ENCODE results near the gene IDNK.

IDNK gene

DNA sequence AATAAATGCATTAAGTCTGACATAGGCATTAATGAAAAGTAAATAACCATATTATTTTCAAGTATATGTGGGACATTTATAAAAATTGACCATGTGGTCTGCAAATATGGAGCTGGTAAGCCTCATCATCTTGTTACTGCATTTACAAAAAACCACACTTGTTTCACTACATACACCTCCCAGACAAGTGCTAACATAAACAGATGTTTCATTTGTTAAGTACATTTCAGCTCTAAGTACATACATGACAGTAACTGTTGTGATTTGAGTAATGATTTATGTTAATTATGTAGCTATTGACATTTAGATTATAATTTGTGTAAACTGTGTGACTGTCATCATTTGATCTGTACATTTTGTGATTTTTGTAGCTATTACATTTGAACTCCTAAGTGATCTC is 13.9 kb downstream of the IDNK start:
- no peak for DNase-seq

DNA sequence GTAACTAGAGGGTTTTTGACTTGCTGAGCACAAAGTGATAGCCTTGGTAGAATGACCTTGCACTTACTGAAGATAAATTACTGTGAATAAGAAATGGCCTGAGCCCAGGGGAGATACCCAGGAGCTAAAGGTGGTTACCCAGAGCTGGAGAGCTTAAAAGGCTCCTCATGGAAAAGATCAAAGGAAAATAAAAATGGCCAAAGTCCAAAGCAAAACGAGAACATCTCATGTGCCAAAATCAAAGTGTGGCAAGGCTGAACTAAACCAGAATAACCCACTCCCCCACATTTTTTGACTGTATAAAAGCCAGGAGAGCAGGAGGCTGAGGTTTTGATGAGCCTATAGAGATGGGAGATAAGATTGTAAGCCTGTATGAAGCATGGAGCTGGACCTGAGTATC is 14.4 kb downstream of the IDNK start:
- DNase-seq, result no peak

DNA sequence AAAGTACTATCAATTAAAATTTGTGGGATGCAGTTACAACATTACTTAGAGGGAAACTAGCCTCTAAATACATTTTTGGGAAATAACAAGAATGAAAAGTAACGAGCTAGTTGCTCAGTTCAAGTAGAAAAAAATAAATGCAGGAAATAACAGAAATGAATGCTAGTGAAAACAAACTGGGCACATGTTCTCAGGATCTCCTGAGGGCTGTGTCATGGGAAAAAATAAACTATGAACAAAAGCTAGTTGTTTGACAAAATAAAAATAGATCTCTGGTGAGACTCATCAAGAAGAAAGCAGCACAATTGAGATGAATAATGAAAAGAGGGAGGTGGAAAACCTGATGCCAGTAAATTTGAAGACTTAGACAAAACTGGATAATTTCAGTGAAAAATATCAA is 16.3 kb downstream of the IDNK start:
- DNase-seq, result no peak

DNA sequence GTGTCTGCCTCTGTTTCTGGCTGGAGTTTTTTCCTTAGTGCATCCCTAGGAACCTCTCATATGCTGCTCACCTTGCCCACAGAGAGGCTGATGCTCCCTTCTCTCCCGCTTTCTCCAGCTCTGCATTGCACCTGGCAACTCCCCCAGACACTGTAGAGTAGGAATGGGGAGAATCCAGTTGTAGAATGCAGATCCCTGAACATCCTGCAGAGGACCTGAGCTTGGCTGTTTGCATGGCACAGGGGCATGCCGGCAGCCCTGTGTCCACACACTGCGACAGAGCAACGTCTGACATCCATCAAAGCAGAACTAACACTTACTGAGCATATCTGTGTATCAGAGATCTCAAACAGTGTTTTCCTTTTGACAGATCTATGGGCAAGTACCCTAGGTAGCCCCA is 19.9 kb downstream of the IDNK start:
- no peak for DNase-seq

DNA sequence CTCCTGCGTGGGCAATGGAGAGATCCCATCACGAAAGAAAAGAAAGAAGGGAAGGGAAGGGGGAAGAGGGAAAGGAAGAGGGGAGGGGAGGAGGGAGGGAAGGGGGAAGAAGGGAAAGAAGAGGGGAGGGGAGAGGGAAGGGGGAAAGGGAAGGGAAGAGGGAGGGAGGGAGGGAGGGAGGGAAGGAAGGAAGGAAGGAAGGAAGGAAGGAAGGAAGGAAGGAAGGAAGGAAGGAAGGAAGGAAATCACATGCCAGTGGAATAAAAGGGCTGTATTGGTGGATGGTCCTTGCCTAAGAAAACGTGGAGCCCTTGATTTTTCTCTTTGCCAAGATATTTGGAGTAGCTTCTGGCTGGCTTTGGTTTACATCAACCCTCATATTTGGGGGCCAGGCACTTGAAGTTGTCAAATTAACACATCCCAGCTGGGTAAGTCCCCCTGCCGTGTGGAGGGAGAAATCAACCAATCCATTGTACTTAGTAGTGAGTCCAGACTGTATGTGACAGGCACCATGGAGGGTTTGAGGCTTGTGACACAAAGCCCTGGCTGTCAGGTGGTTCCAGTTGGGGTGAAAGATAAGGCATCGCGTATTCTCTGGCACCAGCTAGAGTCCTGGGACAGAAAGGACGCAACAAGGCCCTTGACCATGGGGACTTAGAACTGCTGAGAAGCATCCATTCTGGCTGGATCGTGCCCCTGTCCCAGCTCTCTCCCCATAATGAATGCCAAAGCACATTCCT is 23.7 kb downstream of the IDNK start:
- DNase-seq, result no peak

DNA sequence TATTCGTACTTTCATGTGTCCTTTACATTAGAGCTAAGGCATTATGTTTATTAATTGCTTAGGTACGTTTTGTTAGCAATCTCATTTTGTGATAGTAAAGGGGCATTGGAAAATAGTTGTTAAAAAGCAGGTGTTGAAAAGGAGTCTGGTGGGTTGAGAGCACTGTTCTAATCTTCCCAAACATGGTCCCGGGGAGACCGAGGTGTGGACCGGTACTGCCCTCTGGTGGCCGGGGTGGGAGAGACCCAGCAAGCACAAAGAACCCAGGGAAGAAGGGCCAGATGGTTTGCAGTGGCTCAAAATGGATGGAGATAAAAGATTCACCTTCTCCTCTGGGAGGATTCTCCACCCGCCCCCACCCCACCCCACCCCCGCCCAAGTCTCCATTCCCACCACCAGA is 26.1 kb downstream of the IDNK start:
- DNase-seq, result no peak

DNA sequence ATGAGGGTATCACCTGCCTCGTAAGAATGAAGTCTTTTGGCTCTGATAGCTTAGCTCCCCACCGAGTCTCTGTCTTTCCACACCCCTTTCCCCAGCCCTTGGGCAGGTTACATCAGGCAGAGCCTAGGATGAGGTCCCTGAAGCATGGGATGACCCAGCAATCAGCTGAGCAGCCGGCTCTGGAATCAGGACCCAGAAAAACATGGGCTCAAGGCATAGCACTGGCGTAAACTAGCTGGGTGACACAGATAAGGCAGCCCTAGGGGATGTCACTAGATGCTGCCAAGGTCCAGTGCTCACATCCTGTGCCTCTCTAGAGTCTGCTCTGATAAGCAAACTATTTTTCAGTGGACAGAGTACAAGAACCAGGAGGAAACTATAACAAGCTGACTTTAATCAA is 26.6 kb downstream of the IDNK start:
- DNase-seq, result no peak

DNA sequence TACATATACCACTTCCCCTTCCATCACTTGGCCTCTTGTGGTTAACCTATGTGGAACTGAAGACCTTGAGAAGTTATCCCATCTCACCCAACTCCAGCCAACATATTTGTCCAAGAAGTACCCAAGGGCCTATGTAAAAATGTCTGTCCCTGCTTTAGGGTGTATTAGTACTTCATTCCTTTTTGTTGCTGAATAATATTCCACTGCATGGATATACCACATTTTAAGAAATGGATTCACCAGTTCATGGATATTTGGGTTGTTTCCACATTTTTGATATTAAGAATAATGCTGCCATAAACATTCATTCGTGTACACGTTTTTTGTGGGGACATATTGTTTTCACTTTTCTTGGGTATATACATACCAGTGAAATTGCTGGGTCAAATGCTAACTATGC is 28.6 kb downstream of the IDNK start:
- DNase-seq, result no peak

DNA sequence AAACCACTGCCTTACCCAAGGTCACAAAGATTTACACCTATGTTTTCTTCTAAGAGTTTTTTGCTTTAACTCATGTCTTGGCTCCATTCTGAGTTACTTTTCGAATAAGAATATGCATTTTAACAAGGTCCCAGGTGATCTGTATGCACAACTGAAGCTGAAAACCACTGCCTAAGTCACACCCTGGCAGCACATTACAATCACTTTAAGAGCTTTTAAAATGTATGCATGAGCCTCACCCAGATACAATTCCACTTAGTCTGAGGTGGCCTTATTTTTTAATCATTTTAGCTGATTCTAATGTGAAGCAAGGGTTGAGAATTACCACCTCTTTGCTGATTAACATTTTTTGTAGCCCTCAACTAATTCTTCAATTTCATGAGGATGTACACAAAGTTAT is 29.5 kb downstream of the IDNK start:
- no peak for DNase-seq

DNA sequence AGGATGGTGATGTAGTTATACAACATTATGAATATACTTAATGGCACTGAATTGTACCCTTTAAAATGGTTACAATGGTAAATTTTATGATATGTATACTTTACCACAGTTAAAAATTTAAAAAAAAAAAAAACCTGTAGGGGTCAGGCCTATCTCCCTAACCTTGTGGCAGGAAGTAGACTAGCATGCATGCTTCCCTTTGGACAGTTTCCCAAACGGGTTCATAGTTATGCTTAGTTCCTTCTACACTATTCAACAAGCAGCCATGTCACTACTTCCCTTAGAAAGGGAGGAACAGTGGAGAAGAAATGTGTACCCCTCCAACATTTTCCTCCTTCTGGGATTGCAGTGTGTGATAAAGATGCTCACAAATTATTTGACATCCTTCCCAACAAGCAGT is 32.5 kb downstream of the IDNK start:
- no peak for DNase-seq

DNA sequence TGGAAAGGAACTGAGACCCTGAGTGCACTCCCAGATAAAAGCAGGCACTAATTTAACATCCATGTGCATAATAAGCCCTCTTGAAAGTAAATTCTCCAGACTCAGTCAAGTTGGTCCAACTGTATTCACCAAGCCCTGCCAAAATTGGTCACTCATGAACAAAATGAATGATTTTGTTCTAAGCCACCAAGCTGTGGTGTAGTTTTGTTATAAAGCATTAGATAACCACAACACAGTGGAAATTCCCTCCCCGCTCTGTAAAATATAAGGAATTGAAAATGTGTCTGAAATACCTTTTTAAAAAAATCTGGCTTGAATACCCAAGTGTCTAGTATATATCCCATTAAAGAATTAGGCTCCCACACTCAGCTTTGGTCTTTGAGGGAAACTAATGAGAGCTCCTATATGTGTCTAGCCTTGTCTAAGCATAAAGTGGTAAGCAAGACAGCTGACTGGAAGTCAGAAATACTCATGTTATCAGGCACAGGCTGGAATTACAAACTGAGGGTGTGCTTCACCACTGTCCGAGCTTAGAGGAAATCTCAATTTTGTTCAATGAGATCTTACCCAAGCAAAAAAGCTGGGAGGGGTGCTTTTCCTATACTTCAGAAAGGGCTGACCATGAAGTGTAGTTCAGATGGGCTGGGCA is 33.2 kb downstream of the IDNK start:
- no peak for DNase-seq

DNA sequence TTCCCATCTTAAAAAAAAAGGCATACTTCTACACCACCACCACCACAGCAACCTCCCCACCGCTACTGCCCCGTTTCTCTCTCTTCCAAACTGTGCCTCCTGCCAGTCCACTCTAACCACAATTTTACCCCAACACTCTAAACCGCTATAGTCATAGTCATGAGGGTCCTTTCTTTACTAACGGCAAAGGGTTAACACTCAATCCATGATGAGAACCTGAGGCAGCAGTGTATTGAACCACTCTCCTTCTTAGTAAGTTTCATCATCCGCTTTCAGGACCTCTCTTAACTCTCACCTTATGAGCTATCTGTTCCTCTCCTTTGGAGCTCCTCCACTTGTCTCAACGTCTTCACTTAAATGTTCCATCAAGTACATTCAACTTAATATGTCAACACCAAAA is 34.0 kb downstream of the IDNK start:
- no peak for DNase-seq

DNA sequence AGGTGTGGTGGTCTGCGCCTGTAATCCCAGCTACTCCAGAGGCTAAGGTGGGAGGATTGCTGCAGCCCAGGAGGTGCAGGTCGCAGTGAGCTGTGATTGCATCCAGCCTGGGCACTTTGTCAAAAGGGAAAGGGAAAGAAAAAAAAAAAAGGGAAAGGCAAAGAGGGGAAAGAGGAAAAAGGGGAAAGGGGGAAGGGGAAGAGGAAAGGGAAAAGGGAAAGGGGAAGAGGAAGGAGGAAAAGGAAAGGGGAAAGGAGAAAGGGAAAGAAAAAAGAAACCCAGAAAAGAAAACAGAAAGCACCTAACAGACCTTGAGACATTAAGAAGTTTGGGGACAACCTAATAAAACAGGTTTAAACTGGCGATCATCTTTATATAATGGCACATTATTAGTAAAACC is 40.0 kb downstream of the IDNK start:
- DNase-seq, result no peak

DNA sequence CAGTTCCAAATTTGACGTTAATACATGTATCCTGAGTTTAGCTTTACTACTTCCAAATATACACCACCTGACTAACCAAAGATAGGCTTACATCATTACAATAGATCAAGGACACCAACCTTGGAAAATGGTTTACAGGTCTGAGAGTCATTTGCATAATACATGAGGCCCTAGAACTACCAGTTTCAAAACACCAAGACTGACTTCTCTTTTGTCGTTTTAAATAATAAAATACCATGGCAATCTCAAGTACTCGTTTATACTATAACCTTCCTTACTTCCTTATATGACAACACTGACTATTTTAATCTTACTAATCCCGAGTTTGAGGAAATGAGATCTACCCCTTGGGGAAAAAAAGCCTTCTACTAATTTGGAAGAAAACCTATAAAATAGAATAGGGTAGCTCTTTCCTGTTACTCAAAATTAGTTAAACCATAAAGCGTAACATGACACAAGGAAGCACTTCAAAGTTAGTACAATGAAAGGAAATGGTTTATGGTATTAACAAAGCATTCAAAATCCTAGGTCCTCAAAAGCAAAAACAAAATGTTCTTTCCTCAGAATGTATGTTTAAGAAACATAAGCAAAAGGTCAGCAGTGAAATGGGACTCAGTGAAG is 42.7 kb downstream of the IDNK start:
- no peak for DNase-seq

DNA sequence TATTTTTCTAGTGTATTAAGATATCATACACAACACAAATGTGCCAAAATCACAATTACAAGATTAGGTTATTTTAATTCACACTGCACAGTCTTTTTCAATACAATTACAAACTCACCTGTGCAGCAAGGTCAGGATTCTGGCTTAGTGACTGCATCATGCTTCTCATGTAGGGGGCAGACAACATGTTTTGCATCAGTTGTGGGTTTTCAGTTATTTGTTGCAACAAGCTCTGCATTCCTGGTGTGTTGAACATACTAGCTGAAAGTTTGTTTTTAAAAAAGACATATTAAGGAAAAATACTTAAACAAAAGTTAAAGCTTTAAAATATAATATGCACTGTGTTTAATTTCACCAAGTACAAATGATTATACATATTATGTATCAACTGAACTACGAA is 46.1 kb downstream of the IDNK start:
- no peak for DNase-seq

DNA sequence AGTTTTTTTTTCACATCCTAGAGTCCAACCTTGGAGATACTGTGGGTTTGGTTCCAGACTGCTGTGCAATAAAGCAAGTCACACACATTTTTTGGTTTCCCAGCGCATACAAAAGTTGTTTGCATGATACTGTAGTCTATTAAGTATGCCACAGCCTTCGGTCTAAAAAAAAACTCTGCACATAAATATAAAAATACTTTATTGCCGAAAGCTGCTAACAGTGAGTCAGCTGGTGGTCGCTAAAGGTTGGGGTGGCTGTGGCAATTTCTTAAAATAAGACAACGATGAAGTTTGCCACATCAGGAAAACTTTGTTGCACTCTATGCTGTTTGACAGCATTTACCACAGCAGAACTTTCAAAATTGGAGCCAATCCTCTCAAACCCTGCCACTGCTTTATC is 47.4 kb downstream of the IDNK start:
- DNase-seq, result no peak

DNA sequence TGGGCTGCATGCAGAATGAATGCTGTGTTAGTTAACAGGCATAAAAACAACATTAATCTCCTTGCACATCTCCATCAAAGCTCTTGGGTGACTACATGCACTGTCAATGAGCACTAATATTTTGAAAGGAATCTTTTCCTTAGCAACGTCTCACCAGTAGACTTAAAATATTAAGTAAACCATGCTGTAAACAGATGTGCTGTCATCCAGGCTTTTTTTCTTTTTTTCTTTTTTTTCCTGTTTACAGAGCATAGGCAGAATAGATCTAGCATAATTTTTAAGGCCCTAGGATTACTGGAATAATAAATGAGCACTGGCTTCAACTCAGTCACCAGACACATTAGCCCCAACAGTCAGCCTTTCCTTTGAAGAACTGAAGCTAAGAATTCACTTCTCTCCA is 48.5 kb downstream of the IDNK start:
- DNase-seq, result no peak

DNA sequence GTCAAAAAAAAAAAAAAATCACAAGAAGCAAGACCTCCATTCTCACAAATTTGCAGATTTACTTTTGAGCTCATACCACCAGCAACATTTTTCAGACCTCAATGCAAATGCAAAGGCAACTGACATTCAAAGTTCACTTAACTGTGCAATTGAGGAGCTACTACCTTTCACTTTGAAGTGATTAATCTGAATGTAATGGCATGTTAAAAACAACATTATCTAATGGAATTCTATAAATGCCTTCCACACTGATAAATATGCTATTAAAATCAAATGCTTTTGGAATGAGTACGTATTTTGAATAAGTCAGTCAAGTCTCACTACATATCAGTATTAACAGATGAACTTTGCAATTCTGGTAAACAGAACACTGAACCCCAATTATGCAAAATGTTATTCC is 52.5 kb downstream of the IDNK start:
- no peak for DNase-seq

DNA sequence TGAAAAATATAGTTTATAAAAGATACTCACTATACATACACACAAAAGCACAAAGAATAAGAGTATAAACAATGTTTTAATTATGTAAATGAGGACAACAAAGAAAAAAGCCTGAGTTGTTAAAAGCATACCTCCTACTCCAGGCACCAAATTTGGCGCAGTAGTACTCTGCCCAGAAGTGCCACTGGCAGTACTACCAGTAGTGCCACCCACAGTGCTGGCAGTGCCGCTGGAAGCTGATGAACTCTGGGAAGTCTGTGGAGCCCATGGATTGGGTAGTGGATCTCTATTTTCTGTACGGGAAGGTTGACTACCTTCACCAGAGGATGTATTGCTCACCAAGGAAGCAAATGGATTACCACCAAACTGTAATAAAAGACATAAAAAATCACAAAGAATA is 54.7 kb downstream of the IDNK start:
- no peak for DNase-seq

DNA sequence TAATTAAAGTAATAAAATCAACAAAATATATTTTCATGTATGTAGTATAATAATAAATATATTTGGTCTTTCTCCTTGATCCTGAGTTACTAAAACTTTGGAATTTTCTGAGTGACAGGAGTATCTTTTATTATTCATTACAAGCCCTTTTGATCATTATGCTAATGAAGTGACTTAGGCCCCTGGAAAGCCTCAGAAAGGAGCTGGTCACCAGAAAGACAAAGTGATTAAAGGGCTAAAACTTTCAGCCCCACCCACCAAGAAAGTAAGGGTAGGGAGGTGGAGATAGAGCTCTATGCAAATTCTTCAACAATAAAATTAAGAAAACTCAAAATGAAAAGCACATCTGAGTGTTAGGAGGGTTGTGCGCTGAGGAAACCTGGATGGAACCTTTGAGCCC is 57.3 kb downstream of the IDNK start:
- DNase-seq, result no peak

DNA sequence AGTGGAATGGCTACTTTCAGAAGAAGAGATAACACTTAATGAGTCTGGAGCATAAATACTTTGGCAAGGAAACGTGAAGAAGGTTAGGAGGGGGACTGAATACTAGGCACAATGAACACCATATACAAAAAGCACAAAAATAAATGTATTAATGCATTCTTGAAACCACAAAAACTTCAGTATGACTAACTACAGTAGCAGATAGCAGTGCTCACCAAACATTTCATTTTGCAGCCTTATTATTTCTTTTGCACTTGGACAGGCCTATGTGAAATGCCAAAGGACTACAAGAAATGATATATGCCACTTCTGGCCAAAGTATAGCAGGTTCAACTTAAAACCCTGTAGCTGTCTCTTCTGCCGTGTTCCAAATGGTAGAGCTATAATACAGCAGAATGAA is 58.5 kb downstream of the IDNK start:
- no peak for DNase-seq

DNA sequence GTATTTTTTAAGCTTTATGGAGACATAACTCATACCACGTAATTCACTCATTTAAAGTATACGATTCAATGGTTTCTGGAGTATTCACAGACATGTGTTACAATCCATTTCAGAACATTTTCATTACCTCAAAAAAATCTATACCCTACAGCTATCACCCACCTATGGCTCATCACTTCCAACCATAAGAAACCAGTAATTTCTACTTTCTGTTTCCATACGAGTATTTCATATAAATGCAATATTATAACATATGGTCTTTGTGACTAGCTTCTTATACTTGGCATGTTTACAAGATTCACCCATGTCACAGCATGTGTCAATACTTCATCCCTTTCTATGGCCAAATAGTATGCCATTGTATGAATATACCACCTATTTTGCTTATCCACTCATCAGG is 66.0 kb downstream of the IDNK start:
- no peak for DNase-seq

DNA sequence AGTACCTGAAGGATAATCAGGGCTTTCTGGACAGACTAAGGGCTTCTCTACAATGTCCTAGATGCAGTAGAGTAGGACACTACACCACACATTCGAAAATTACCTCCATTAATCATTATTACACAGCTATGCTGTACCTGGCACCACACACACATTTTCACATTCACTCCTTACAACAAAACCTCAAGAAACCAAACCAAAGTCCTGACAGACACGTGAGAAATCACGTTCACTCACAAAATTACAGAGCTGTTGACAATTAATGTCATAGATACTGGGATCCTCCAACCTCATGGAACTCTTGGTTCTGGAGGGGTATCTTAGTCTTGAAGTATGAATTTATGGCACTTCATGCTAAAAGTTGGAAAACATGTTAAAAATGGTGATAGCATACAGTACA is 68.5 kb downstream of the IDNK start:
- DNase-seq, result no peak

Data from NCI-H2227 treated with DMSO at 0.1 percent for 48 hours (cell line).